Measurements from ENCODE around the gene SPEF1.

GRCh38 chr20:3734111-3734843 is 47.0 kb downstream of the SPEF1 start:
- TF ChIP-seq CTCF (conservative IDR thresholded peaks at IDR 0.05 in 1 of 2, IDR thresholded peaks at IDR 0.05 in 1 of 2; ENCODE audit: extremely low read depth in 1 of 2, insufficient read depth in 1 of 2, low read depth in 1 of 2, low read length in 2 of 2) (no peak), EZH2 (IDR thresholded peaks at IDR 0.05; ENCODE audit: borderline replicate concordance, low read length) (no peak)
